ENCODE data around the gene ENTPD6.

DNA sequence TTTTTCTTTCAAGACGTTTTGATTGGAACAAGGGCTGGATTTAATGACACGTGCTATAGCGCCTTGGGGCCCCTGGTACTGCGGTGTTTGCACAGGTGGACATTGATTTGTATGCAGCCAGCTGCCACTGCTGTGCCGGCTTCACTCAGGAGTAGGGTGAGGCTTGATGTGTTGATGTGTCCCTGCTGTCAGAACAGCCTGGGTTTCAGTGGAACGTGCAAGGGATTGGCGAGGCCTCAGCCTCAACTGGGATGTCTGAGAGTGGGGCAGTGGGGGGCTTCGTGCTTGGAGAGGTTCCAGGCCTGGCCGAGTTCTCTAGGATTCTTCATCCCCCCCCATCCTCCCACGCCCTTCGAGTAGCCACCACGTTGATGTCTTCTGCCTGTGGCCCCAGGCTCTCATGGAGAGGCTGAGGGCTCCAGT is 75.3 kb downstream of the ENTPD6 start:
- TF ChIP-seq, protein P1, sequence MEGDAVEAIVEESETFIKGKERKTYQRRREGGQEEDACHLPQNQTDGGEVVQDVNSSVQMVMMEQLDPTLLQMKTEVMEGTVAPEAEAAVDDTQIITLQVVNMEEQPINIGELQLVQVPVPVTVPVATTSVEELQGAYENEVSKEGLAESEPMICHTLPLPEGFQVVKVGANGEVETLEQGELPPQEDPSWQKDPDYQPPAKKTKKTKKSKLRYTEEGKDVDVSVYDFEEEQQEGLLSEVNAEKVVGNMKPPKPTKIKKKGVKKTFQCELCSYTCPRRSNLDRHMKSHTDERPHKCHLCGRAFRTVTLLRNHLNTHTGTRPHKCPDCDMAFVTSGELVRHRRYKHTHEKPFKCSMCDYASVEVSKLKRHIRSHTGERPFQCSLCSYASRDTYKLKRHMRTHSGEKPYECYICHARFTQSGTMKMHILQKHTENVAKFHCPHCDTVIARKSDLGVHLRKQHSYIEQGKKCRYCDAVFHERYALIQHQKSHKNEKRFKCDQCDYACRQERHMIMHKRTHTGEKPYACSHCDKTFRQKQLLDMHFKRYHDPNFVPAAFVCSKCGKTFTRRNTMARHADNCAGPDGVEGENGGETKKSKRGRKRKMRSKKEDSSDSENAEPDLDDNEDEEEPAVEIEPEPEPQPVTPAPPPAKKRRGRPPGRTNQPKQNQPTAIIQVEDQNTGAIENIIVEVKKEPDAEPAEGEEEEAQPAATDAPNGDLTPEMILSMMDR (IDR thresholded peaks at IDR 0.05): no peak
- TF ChIP-seq EZH2 (IDR thresholded peaks at IDR 0.05; ENCODE audit: borderline replicate concordance, insufficient read depth, low read depth, low read length, poor library complexity, severe bottlenecking): no peak

Measured in B cell (primary cell).